Measurements from ENCODE around the gene MSRB2. TPM values are rescaled to one million over a fixed set of nuclear protein-coding genes. Genes with fewer than 3 reads are reported as not detected.
"Not testable (repeated sequence)": the region's sequence is repeated elsewhere in the genome, so short reads cannot be mapped to it uniquely, and the experiment has no call there.

Gene MSRB2
- total and polyA plus RNA-seq, 2 of the 8 experiments (the other 6 are each of a cell fraction or from before 2014, with no cell fraction given) = 11.0 to 13.9 TPM

GRCh38 chr10:23070092-23070912, 25.1 kb upstream of the MSRB2 start:
- not testable (repeated sequence) for H4K8ac ChIP-seq (ENCODE audit: extremely low read depth, insufficient read depth, low read length); H2BK15ac ChIP-seq (ENCODE audit: low read length)
- WGBS, 2 experiments (ENCODE audit: extremely low coverage in 1 of 2, insufficient coverage in 1 of 2, insufficient read length in 1 of 2, insufficient replicate concordance in 2 of 2, low coverage in 1 of 2, low lambda C conversion rate in 2 of 2, missing lambda C conversion rate in 1 of 2) = 94% methylated on average over 11 of the region's 12 CpGs; no CpG with 5 or more reads in 1 of the 2 experiments

More at GRCh38 chr10:23070092-23070912, 25.1 kb upstream of the MSRB2 start:
- not testable (repeated sequence) for H2BK12ac ChIP-seq (ENCODE audit: low read depth, low read length); H3K4me1 ChIP-seq (replicated peaks in 1 of 4; ENCODE audit: control insufficient read depth in 3 of 4, insufficient read depth in 4 of 4, low read length in 3 of 4); H3K36me3 ChIP-seq (ENCODE audit: control insufficient read depth in 2 of 4, insufficient read depth in 4 of 4, low read length in 3 of 4); H2BK20ac ChIP-seq (ENCODE audit: low read length); H2AFZ ChIP-seq (ENCODE audit: low read length); H3K14ac ChIP-seq (ENCODE audit: insufficient read length); H3K27me3 ChIP-seq (replicated peaks in 1 of 4; ENCODE audit: control insufficient read depth in 3 of 4, extremely low read depth in 1 of 4, insufficient read depth in 3 of 4, low read length in 3 of 4); H3K27ac ChIP-seq (ENCODE audit: low read depth, low read length); H2BK120ac ChIP-seq (replicated peaks; ENCODE audit: low read depth, low read length); H3K23me2 ChIP-seq (ENCODE audit: low read depth, low read length); H3K23ac ChIP-seq (ENCODE audit: insufficient read length); H3K56ac ChIP-seq (replicated peaks; ENCODE audit: insufficient read length, low read depth, low read length); H3K9me3 ChIP-seq (ENCODE audit: insufficient read depth in 2 of 2, low read depth in 1 of 2, low read length in 1 of 2); H2BK5ac ChIP-seq (ENCODE audit: low read depth, low read length); DNase-seq (ENCODE audit: low read depth in 1 of 2, low spot score in 2 of 2); H4K20me1 ChIP-seq (replicated peaks in 1 of 2; ENCODE audit: control insufficient read depth in 1 of 2, insufficient read depth in 2 of 2, low read length in 2 of 2); H3K9ac ChIP-seq (replicated peaks in 1 of 4; ENCODE audit: extremely low read depth in 1 of 4, low read depth in 3 of 4, low read length in 3 of 4); H3K18ac ChIP-seq (ENCODE audit: extremely low read depth, low read length); H3K4me3 ChIP-seq (ENCODE audit: extremely low read depth in 1 of 4, insufficient read depth in 2 of 4, low read depth in 3 of 4, low read length in 4 of 4); H4K5ac ChIP-seq (ENCODE audit: insufficient read length, low read depth, low read length); H3K4ac ChIP-seq (replicated peaks; ENCODE audit: insufficient read length, low read depth, low read length); FAIRE-seq; H3K79me2 ChIP-seq (ENCODE audit: control insufficient read depth in 1 of 2, insufficient read depth in 2 of 2, low read length in 2 of 2); H2AK5ac ChIP-seq (ENCODE audit: low read depth, low read length); H3K79me1 ChIP-seq (ENCODE audit: low read depth, low read length); H4K91ac ChIP-seq (replicated peaks; ENCODE audit: insufficient read length, low read length); H3K4me2 ChIP-seq (ENCODE audit: insufficient read depth in 1 of 2, low read depth in 2 of 2, low read length in 2 of 2)
- CTCF ChIA-PET (ENCODE audit: partially characterized antibody) = interaction anchor here (1.0 kb wide), 1 partner anchor 1082 kb away, joined by 4 read pairs; no protein-coding TSS in a partner anchor
- POLR2A ChIA-PET (ENCODE audit: partially characterized antibody) = interaction anchor here (1.4 kb wide), 1 partner anchor 14 kb away, joined by 4 read pairs; no protein-coding TSS in a partner anchor
